Fibroblast of lung (primary cell): ENCODE measurements around the gene RETREG2. TPM values are rescaled to one million over a fixed set of nuclear protein-coding genes. Genes with fewer than 3 reads are reported as not detected.

Experiments used
- DNase-seq, 2 donors: peaks; one replicate each; pipeline versions ENCODE4 v3.0.0 to v3.0.0-alpha.2; 2010; ENCODE audit warnings: low read depth in 2 of 2
- H2AFZ ChIP-seq: 2 replicates; pipeline ENCODE4 v1.5.1; 2012; ENCODE audit warnings: low read length, control low read depth, inconsistent platforms
- H3K27ac ChIP-seq: 2 replicates; pipeline ENCODE4 v1.5.1; 2011; ENCODE audit warnings: low read length, control low read depth; ENCODE audit not compliant: insufficient read depth
- H3K27me3 ChIP-seq: 2 replicates; pipeline ENCODE4 v1.5.1; 2011; ENCODE audit warnings: mild to moderate bottlenecking, low read length; ENCODE audit not compliant: control insufficient read depth, insufficient read depth
- H3K36me3 ChIP-seq: 2 replicates; pipeline ENCODE4 v1.5.1; 2011; ENCODE audit warnings: low read length; ENCODE audit not compliant: control insufficient read depth, insufficient read depth
- H3K4me1 ChIP-seq: 2 replicates; pipeline ENCODE4 v1.5.1; 2011; ENCODE audit warnings: low read length; ENCODE audit not compliant: control insufficient read depth, insufficient read depth; ENCODE audit errors: extremely low read depth
- H3K4me2 ChIP-seq: 2 replicates; pipeline ENCODE4 v1.5.1; 2011; ENCODE audit warnings: low read length, control low read depth; ENCODE audit not compliant: insufficient read depth; ENCODE audit errors: extremely low read depth
- H3K4me3 ChIP-seq, 4 experiments: fragments of 200-600 bp in 1 of 4; sonication (generic) in 1 of 4; replicated peaks in 1 of 4; 2 replicates each; pipeline ENCODE4 v1.5.1; 2011 to 2016; ENCODE audit warnings: low read length in 4 of 4, low read depth in 3 of 4, mild to moderate bottlenecking in 3 of 4, control low read depth in 2 of 4, inconsistent platforms in 1 of 4, mixed read lengths in 1 of 4; ENCODE audit not compliant: insufficient read depth in 1 of 4; ENCODE audit errors: control extremely low read depth in 1 of 4
- H3K79me2 ChIP-seq: 2 replicates; pipeline ENCODE4 v1.5.1; 2012; ENCODE audit warnings: mild to moderate bottlenecking, low read length, inconsistent platforms; ENCODE audit not compliant: control insufficient read depth, insufficient read depth
- H3K9ac ChIP-seq: 2 replicates; pipeline ENCODE4 v1.5.1; 2011; ENCODE audit warnings: mild to moderate bottlenecking, low read length, control low read depth; ENCODE audit not compliant: insufficient read depth
- H3K9me3 ChIP-seq: 2 replicates; pipeline ENCODE4 v1.5.1; 2012; ENCODE audit warnings: low read depth, low read length; ENCODE audit not compliant: control insufficient read depth, insufficient read depth
- H4K20me1 ChIP-seq: 2 replicates; pipeline ENCODE4 v1.5.1; 2011; ENCODE audit warnings: low read length; ENCODE audit not compliant: control insufficient read depth, insufficient read depth; ENCODE audit errors: extremely low read depth
- CTCF ChIP-seq, 2 donors: IDR thresholded peaks in 1 of 2; conservative IDR thresholded peaks in 1 of 2; 1 replicate in 1 of 2; 2 replicates in 1 of 2; pipeline ENCODE4 v1.5.1; 2011 to 2012; ENCODE audit warnings: low read length in 2 of 2, control low read depth in 1 of 2, inconsistent platforms in 1 of 2, low read depth in 1 of 2, mild to moderate bottlenecking in 1 of 2
- EZH2 ChIP-seq: IDR thresholded peaks from 2 replicates; pipeline ENCODE4 v1.5.1; 2012; ENCODE audit warnings: low read length, control low read depth, mild to moderate bottlenecking; ENCODE audit errors: missing control alignments
- polyA plus RNA-seq, 2 donors: library from polyadenylated mRNA; depleted of rRNA in 1 of 2; stranded (reverse) in 1 of 2; unstranded in 1 of 2; fragments of >200 nt; gene quantifications; 2 replicates each; pipeline ENCODE4 v1.2.1, GENCODE V29; 2011 to 2012; ENCODE audit warnings: missing spikeins in 1 of 2
- total RNA-seq: library from RNA; depleted of rRNA; stranded (reverse); fragments of >200 nt; gene quantifications from 2 replicates; pipeline ENCODE4 v1.2.1, GENCODE V29; 2014

The RETREG2 gene
- total and polyA plus RNA-seq, 2 donors (not counting 1 experiment from before 2014, with no cell fraction given), result 64.6 to 88.7 TPM

- Histone ChIP-seq H3K36me3 (peaks cover 18% of the 10 kb centered on the region), H4K20me1 (no peaks in the 10 kb centered on the region)
Measured at GRCh38 chr2:219234331-219234730, 56.3 kb downstream of the RETREG2 start.

More at GRCh38 chr2:219234331-219234730, 56.3 kb downstream of the RETREG2 start:
- Histone ChIP-seq H3K4me3 (no peak overlapping the region), H3K4me1 (peaks cover 2% of the 10 kb centered on the region), H3K79me2 (peaks cover 1% of the 10 kb centered on the region), H3K9ac (no peak overlapping the region), H3K4me2 (no peak overlapping the region), H3K27ac (no peak overlapping the region), H3K9me3 (no peaks in the 10 kb centered on the region), H3K27me3 (no peaks in the 10 kb centered on the region), H2AFZ (no peak overlapping the region)
- no peak for DNase-seq
- TF ChIP-seq CTCF (conservative IDR thresholded peaks at IDR 0.05 in 1 of 2, IDR thresholded peaks at IDR 0.05 in 1 of 2; ENCODE audit: low read depth in 1 of 2, low read length in 2 of 2) (no peak), EZH2 (no peak)

Other genes starting within 250 kb of the RETREG2 start
- gene CDK5R2, start 218.6 kb upstream of the RETREG2 start, total RNA-seq, result under 0.01 and 0.17 TPM in 2 replicates
- 0.02 and 0.05 TPM in 2 replicates for gene CDK5R2, start 218.6 kb upstream of the RETREG2 start, polyA plus RNA-seq
- not detected in 2 replicates for gene FEV, start 193.1 kb upstream of the RETREG2 start, total RNA-seq
- gene FEV, start 193.1 kb upstream of the RETREG2 start, polyA plus RNA-seq, result not detected in 2 replicates
- not detected in 2 replicates for gene CRYBA2, start 184.9 kb upstream of the RETREG2 start, total RNA-seq
- not detected in 2 replicates for gene CRYBA2, start 184.9 kb upstream of the RETREG2 start, polyA plus RNA-seq
- gene CFAP65, start 136.8 kb upstream of the RETREG2 start, total RNA-seq, result not detected in 2 replicates
- not detected in 2 replicates for gene CFAP65, start 136.8 kb upstream of the RETREG2 start, polyA plus RNA-seq
- gene IHH, start 117.4 kb upstream of the RETREG2 start, total RNA-seq, result not detected in 2 replicates
- not detected in 2 replicates for gene IHH, start 117.4 kb upstream of the RETREG2 start, polyA plus RNA-seq
- gene NHEJ1, start 17.5 kb upstream of the RETREG2 start, total RNA-seq, result 20.3 and 22.1 TPM in 2 replicates
- gene NHEJ1, start 17.5 kb upstream of the RETREG2 start, polyA plus RNA-seq, result 22.3 and 24.8 TPM in 2 replicates
- 1.8 and 2.5 TPM in 2 replicates for gene SLC23A3, start 8.2 kb upstream of the RETREG2 start, total RNA-seq
- gene SLC23A3, start 8.2 kb upstream of the RETREG2 start, polyA plus RNA-seq, result 0.29 and 0.52 TPM in 2 replicates
- gene CNPPD1, start 1.4 kb upstream of the RETREG2 start, total RNA-seq, result 22.6 and 33.5 TPM in 2 replicates
- gene CNPPD1, start 1.4 kb upstream of the RETREG2 start, polyA plus RNA-seq, result 42.2 and 49.4 TPM in 2 replicates
- gene ZFAND2B, start 28.5 kb downstream of the RETREG2 start, total RNA-seq, result 29.3 and 40.0 TPM in 2 replicates
- gene ZFAND2B, start 28.5 kb downstream of the RETREG2 start, polyA plus RNA-seq, result 26.8 and 29.9 TPM in 2 replicates
- 47.0 and 49.5 TPM in 2 replicates for gene ABCB6, start 40.7 kb downstream of the RETREG2 start, total RNA-seq
- gene ABCB6, start 40.7 kb downstream of the RETREG2 start, polyA plus RNA-seq, result 12.5 and 14.7 TPM in 2 replicates
- 27.2 and 47.2 TPM in 2 replicates for gene ATG9A, start 51.4 kb downstream of the RETREG2 start, total RNA-seq
- gene ATG9A, start 51.4 kb downstream of the RETREG2 start, polyA plus RNA-seq, result 64.5 and 68.2 TPM in 2 replicates
- 28.8 and 32.7 TPM in 2 replicates for gene ANKZF1, start 51.5 kb downstream of the RETREG2 start, total RNA-seq
- 9.9 and 13.2 TPM in 2 replicates for gene ANKZF1, start 51.5 kb downstream of the RETREG2 start, polyA plus RNA-seq
- 28.2 and 47.0 TPM in 2 replicates for gene GLB1L, start 67.2 kb downstream of the RETREG2 start, total RNA-seq
- gene GLB1L, start 67.2 kb downstream of the RETREG2 start, polyA plus RNA-seq, result 12.8 and 16.9 TPM in 2 replicates
- 26.7 and 30.7 TPM in 2 replicates for gene STK16, start 67.2 kb downstream of the RETREG2 start, total RNA-seq
- 35.7 and 42.8 TPM in 2 replicates for gene STK16, start 67.2 kb downstream of the RETREG2 start, polyA plus RNA-seq
- not detected in 2 replicates for gene TUBA4B, start 75.0 kb downstream of the RETREG2 start, total RNA-seq
- gene TUBA4B, start 75.0 kb downstream of the RETREG2 start, polyA plus RNA-seq, result not detected in 2 replicates
- 5.6 and 7.7 TPM in 2 replicates for gene TUBA4A, start 75.6 kb downstream of the RETREG2 start, total RNA-seq
- 14.7 and 34.2 TPM in 2 replicates for gene TUBA4A, start 75.6 kb downstream of the RETREG2 start, polyA plus RNA-seq
- 55.2 and 81.3 TPM in 2 replicates for gene DNAJB2, start 101.1 kb downstream of the RETREG2 start, total RNA-seq
- 24.9 and 29.8 TPM in 2 replicates for gene DNAJB2, start 101.1 kb downstream of the RETREG2 start, polyA plus RNA-seq
- gene PTPRN, start 131.1 kb downstream of the RETREG2 start, total RNA-seq, result 3.5 and 10.8 TPM in 2 replicates
- gene PTPRN, start 131.1 kb downstream of the RETREG2 start, polyA plus RNA-seq, result 0.28 and 0.55 TPM in 2 replicates
- gene RESP18, start 154.5 kb downstream of the RETREG2 start, total RNA-seq, result not detected in 2 replicates
- not detected in 2 replicates for gene RESP18, start 154.5 kb downstream of the RETREG2 start, polyA plus RNA-seq
- 69.9 and 72.5 TPM in 2 replicates for gene DNPEP, start 209.6 kb downstream of the RETREG2 start, total RNA-seq
- gene DNPEP, start 209.6 kb downstream of the RETREG2 start, polyA plus RNA-seq, result 38.2 and 44.0 TPM in 2 replicates
- gene DES, start 240.1 kb downstream of the RETREG2 start, total RNA-seq, result 34.7 and 69.3 TPM in 2 replicates
- gene DES, start 240.1 kb downstream of the RETREG2 start, polyA plus RNA-seq, result 3.8 and 11.0 TPM in 2 replicates